GM18867 (cell line): ENCODE measurements around the gene MAGI1.
"Not testable (repeated sequence)": the region's sequence is repeated elsewhere in the genome, so short reads cannot be mapped to it uniquely, and the experiment has no call there.

Source experiments
- ATAC-seq: cut with Tn5 transposase; IDR thresholded peaks from one replicate; pipeline ENCODE4 v1.9.1; 2021; ENCODE audit warnings: mild to moderate bottlenecking, moderate library complexity; ENCODE audit not compliant: unreplicated experiment

The MAGI1 gene

GRCh38 chr3:65730449-65730848 lies 308.3 kb downstream of the MAGI1 start:
- no peak for ATAC-seq

DNA sequence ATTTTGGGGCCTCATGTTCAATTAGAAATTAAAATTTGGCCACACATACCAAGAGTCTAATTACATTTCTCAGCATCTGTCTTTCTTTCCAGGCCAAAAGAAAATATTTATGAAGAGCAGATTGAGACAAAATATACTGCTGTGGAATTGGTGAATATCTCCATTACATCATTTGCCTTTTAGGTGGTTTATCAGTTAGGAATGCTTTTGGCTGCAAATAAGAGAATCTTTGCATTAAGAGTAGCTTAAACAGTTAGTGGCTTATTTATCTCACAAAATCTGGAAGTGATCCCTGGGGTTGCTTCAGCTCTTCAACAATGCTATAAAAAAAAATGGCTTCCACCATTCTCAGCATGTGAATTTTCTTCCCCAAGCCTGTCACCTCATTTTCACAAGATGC lies 308.7 kb downstream of the MAGI1 start:
- no peak for ATAC-seq

- ATAC-seq = no peak
Observed at GRCh38 chr3:65729555-65729954, 309.2 kb downstream of the MAGI1 start.

- ATAC-seq = no peak
Observed at GRCh38 chr3:65728138-65728537, 310.6 kb downstream of the MAGI1 start.

DNA sequence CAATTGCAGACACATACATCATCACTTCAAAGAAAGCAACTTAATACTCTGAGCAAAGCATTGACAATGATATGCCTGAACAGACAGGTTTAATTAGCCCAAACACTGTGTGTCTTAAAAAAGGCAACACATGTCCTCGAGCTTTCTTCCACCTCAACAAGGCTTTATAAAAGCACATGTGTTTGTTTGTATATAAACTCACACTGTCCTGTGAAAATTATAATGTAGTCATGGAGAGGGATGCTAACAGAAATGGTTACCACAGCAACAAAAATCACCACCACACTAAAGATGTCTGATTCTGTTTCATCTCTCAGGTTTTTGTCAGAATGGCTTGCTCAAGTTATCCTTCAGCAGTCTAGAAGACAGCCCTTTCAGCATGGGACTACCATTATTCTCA lies 314.7 kb downstream of the MAGI1 start:
- no peak for ATAC-seq

- no peak for ATAC-seq
Observed at GRCh38 chr3:65723011-65723410, 315.7 kb downstream of the MAGI1 start.

- no peak for ATAC-seq
Observed at GRCh38 chr3:65720989-65721737, 317.6 kb downstream of the MAGI1 start.

- not testable (repeated sequence) for ATAC-seq
Observed at GRCh38 chr3:65719639-65720038, 319.1 kb downstream of the MAGI1 start.

DNA sequence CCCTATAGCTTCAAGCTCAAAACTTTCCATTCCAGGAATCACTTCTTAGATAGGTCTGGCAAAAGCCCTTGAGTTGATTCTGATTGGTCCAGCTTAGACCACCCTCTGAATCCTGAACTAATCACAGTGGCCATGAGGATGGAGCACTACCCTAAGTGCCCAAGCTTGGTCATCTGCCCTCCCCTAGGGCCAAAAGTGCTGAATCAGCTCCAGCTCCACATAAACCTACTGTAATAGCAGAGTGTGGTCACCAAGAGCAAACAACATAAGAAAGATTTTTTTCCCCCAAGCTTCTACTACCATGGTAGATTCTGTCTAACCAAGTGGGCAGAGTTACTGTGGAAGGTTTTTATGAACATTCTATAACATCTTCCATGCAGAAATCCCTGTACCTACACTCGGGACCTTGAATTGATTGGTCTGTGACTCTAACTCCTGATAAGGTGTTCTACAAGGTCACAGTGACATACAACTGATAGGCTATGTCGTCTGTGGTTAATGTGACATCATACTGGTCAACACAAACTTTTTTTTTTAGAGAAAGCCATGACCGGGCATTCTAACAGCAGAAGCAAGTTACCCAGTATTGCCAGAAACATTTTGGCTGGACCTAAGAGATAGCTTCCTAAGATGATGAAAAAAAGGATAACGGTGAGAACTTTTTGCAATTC lies 320.9 kb downstream of the MAGI1 start:
- no peak for ATAC-seq

GRCh38 chr3:65716071-65716751 lies 322.5 kb downstream of the MAGI1 start:
- no peak for ATAC-seq

- ATAC-seq = no peak
Observed at GRCh38 chr3:65714134-65714533, 324.6 kb downstream of the MAGI1 start.

DNA sequence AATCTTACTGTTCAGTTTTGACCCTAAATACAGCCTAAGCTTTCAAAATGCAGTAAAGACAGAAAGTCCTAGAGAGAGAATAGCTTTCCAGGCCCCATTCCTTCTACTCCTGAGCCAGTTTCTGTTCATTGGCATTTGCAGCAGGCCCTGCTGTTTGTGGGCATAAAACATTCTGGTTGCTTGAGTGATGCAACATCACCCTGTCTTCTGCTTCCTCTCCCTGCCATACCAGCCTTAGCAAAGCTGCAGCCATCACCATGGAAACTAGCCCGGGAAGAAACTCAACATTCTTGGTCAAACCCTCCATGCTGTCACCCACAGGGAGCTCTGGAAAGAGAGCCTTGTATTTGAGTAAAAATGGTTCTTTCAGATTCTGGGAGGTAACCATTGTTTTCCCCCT lies 325.7 kb downstream of the MAGI1 start:
- no peak for ATAC-seq

DNA sequence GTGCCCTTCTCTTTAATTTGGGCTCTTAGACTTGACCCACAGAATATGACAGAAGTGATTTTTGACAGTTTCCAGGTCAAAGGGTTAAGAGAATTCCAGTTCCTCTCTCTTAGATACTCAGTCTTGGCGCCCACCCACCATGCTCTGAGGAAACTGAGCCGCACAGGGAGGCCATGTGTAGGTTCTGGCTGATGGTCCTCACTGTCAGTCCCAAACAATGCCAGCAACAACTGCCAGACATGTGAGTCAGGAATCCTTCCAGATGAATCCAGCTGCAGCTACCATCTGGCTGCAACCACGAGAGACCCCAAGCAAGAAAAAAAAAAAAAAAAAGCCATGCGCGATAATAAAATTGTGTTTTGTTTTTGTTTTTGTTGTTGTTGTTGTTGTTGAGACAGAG lies 326.6 kb downstream of the MAGI1 start:
- no peak for ATAC-seq

- no peak for ATAC-seq
Observed at GRCh38 chr3:65706776-65707568, 331.7 kb downstream of the MAGI1 start.

- no peak for ATAC-seq
Observed at GRCh38 chr3:65706301-65706700, 332.4 kb downstream of the MAGI1 start.

DNA sequence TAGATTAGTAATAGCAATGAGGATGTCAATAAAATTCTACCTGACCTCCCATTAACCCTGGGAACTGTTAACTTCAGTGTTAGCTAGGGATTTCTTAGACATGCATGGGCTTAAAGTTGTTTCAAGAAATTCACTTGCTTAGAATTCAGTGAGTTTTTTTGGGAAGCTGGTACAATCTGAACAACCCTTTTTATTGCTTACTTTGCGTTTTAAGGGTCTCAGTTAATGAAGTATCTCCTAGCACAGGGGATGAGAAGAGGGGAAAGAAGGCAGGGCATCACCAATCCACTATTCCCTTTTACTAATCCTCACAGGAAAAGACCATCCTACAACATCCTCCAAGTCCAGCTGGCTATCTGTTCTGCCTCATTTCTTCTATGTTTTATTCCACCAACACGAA lies 334.9 kb downstream of the MAGI1 start:
- no peak for ATAC-seq

DNA sequence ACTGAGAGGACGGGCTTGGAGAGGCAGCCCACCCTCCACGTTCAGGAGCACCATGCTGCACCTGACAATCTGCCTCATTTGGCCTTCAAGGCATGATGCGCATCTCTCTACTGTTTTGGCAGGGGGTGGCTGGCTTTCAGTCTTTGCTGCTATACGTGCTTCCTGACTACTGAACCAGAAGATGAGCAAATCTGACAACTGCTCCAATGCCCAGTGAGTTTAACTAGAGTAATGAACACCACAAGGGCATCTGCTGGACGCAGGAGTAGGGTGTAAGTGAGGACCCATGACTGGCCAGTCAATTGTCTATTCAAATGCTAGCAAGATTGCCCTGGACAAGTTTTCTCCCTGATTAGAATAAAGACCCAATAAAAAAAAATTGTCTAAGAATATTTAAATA lies 335.7 kb downstream of the MAGI1 start:
- no peak for ATAC-seq

GRCh38 chr3:65702202-65702601 lies 336.5 kb downstream of the MAGI1 start:
- no peak for ATAC-seq

GRCh38 chr3:65701516-65701915 lies 337.2 kb downstream of the MAGI1 start:
- ATAC-seq = no peak

DNA sequence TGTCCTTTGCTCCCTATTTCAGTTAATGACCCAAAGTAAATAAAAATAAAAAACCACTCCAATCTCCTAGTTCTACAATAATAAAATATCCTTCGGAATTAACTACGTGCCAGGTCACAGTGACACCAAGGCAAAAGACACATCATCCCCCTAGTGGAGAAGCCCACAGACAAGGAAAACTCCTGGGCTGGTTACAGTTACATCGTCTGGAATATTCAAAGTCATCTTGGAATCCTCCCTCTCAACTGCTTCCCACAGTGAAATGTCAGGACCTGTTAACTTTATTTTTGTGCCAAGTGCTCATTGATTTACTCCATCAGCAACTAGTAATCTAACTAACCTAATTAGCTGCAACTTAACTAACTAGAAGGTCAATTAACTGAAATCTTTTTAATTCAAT lies 349.3 kb downstream of the MAGI1 start:
- ATAC-seq = no peak

DNA sequence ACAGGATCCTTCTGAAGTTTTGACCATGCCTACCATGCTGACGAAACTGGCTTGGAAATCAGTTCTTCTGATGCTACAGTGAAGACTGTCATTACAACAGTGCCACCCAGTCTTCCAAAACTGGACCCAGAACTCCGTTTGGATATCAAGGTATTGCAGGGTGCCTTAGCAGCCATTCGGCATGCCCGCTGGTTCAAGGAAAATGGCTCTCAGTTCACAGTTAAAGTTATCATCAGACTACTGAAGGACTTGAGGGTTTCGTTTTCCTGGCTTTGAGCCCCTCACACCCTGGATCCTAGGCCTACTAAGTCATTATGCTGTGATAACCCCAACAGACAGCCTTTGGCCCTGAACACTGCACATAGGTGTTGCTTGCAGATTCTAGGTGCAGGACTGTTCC lies 351.0 kb downstream of the MAGI1 start:
- no peak for ATAC-seq
